Esophagus muscularis mucosa (tissue), 4 donors: Measurements from ENCODE around the gene FAM20A. TPM values are rescaled to one million over a fixed set of nuclear protein-coding genes. Genes with fewer than 3 reads are reported as not detected.

Experiments used
- DNase-seq: peaks from one replicate; pipeline ENCODE4 v3.0.0-alpha.2; 2017; ENCODE audit errors: extremely low spot score
- H3K27ac ChIP-seq, 4 donors: fragments of 200-600 bp; sonication (generic); replicated peaks in 1 of 4; 1 replicate in 3 of 4; 2 replicates in 1 of 4; pipeline ENCODE4 v1.5.1; 2016 to 2019; ENCODE audit warnings: mild to moderate bottlenecking in 1 of 4
- H3K27me3 ChIP-seq, 4 donors: fragments of 200-600 bp; sonication (generic); one replicate each; pipeline versions ENCODE4 v1.5.1 to v1.6.0; 2016 to 2019
- H3K36me3 ChIP-seq, 4 donors: fragments of 200-600 bp; sonication (generic); one replicate each; pipeline ENCODE4 v1.5.1; 2016 to 2019
- H3K4me1 ChIP-seq, 4 donors: fragments of 200-600 bp; sonication (generic); one replicate each; pipeline ENCODE4 v1.5.1; 2016 to 2019
- H3K4me3 ChIP-seq, 4 donors: fragments of 200-600 bp; sonication (generic); 1 replicate in 2 of 4; 2 replicates in 2 of 4; pipeline ENCODE4 v1.5.1; 2016 to 2019; ENCODE audit warnings: mild to moderate bottlenecking in 4 of 4, moderate library complexity in 1 of 4
- H3K9me3 ChIP-seq, 4 donors: fragments of 200-600 bp; sonication (generic); 1 replicate in 3 of 4; 2 replicates in 1 of 4; pipeline ENCODE4 v1.5.1; 2016 to 2019
- CTCF ChIP-seq, 3 experiments: fragments of 200-600 bp in 2 of 3; fragments of 450-650 bp in 1 of 3; sonication (generic) in 2 of 3; IDR thresholded peaks; one replicate each; pipeline ENCODE4 v1.5.1; 2017 to 2019; ENCODE audit warnings: antibody characterized with exemption in 3 of 3, mild to moderate bottlenecking in 2 of 3, moderate library complexity in 1 of 3
- EP300 ChIP-seq: sonication (generic); formaldehyde crosslinking; IDR thresholded peaks from one replicate; pipeline ENCODE4 v1.6.1; 2017; ENCODE audit warnings: antibody characterized with exemption
- POLR2A ChIP-seq: fragments of 450-650 bp; IDR thresholded peaks from one replicate; pipeline ENCODE4 v1.6.1; 2017; ENCODE audit warnings: antibody characterized with exemption, moderate library complexity, mild to moderate bottlenecking, low read depth
- POLR2AphosphoS5 ChIP-seq, 2 donors: sonication (generic); formaldehyde crosslinking; IDR thresholded peaks; one replicate each; pipeline ENCODE4 v1.6.1; 2017; ENCODE audit warnings: antibody characterized with exemption in 2 of 2
- WGBS: methylation state at CpG from one replicate; pipeline ENCODE4 v1.1.5; 2018; 5-methylcytosine and 5-hydroxymethylcytosine counted together
- intact Hi-C: fragments of 100-400 bp; cut with DNase I; formaldehyde crosslinking; loops from one replicate; pipeline ENCODE4 v1.15.1; 2023
- total RNA-seq, 4 donors: library from RNA; depleted of rRNA; stranded (reverse); fragments of >200 nt; gene quantifications; one replicate each; pipeline versions ENCODE4 v1.1.0 to v1.2.1, GENCODE V29; 2016

FAM20A gene
- total RNA-seq, 4 donors from 2014 or later = 1.7 to 21.2 (median 3.2) TPM

DNA sequence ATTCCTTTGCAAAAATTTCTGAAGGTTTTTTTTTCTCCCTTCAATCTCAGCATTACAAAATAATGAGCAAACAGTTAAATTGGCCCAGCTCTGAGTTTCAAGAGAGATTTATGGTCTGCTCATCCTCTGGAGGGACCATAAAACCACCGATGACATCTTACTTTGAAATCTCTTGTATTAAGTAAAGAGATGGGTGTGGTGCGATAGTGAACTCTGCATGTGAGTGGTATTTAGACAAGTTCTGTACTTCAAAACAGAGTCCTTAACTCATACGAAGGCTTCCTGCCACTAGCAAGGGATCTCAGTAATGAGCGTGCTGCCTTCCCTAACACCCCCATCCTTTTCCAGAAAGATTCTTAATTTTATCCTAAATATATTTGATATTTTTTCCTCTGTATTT, 2.1 kb downstream of the FAM20A start:
- Histone ChIP-seq H3K27ac (peak overlapping the region; percentile 67 to 76 (median 70)), H3K36me3 (no peaks in the 10 kb centered on the region), H3K9me3 (no peaks in the 10 kb centered on the region), H3K4me3 (peak overlapping the region; percentile 9 to 62 (median 59)), H3K4me1 (peaks cover 13 to 37% (median 24%) of the 10 kb centered on the region in 4 donors), H3K27me3 (peaks cover 5 to 43% (median 11%) of the 10 kb centered on the region in 4 donors)
- peak in 1 of 2 donors; percentile 67 for TF ChIP-seq POLR2AphosphoS5 (IDR thresholded peaks at IDR 0.05)
- TF ChIP-seq EP300 = no peak
- intact Hi-C loops = no loop called here
- peak; percentile 55 for DNase-seq
- WGBS = 62% methylated on average over 4 of the region's 4 CpGs

- no peaks in the 10 kb centered on the region for H3K36me3 ChIP-seq
- peaks cover 5 to 43% (median 11%) of the 10 kb centered on the region in 4 donors for H3K27me3 ChIP-seq
- DNase-seq = no peak
- peak overlapping the region in 2 of 4 donors; percentile 9 to 62 for H3K4me3 ChIP-seq
- peak overlapping the region in 1 of 4 donors; percentile 68 for H3K27ac ChIP-seq
- H3K9me3 ChIP-seq = no peaks in the 10 kb centered on the region
- no peak for TF ChIP-seq EP300
- TF ChIP-seq POLR2A = no peak
- no peak for TF ChIP-seq CTCF (IDR thresholded peaks at IDR 0.05)
- no peak for TF ChIP-seq POLR2AphosphoS5 (IDR thresholded peaks at IDR 0.05)
- 71% methylated on average over 4 of the region's 4 CpGs for WGBS
- peaks cover 13 to 38% (median 24%) of the 10 kb centered on the region in 4 donors for H3K4me1 ChIP-seq
- intact Hi-C loops = no loop called here
These were observed 2.6 kb downstream of the FAM20A start for GRCh38 chr17:68598545-68598961.

DNA sequence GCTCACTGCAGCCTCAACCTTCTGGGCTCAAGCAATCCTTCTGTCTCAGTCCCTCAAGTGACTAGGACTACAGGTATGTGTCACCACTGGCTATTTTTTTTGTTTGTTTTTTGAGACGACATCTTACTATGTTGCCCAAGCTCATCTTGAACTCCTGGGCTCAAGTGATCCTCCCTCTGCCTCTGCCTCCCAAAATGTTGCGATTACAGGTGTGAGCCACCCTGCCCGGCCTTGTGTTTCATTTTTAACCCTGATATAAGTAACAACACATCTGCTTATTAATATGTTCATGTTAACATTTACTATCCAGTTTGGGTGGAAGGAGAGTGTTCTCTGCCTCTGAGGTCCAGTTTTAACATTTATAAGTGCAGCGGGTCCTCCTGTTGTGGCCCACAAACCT, 3.1 kb downstream of the FAM20A start:
- no peak overlapping the region for H3K27ac ChIP-seq
- peaks cover 5 to 43% (median 11%) of the 10 kb centered on the region in 4 donors for H3K27me3 ChIP-seq
- DNase-seq = peak; percentile 42
- intact Hi-C loops = no loop called here
- no peak for TF ChIP-seq EP300
- no peak for TF ChIP-seq POLR2AphosphoS5 (IDR thresholded peaks at IDR 0.05)
- TF ChIP-seq CTCF (IDR thresholded peaks at IDR 0.05) = no peak
- no peak for TF ChIP-seq POLR2A
- H3K9me3 ChIP-seq = no peaks in the 10 kb centered on the region
- 92% methylated on average over 4 of the region's 4 CpGs for WGBS
- H3K4me3 ChIP-seq = no peak overlapping the region
- peaks cover 15 to 43% (median 25%) of the 10 kb centered on the region in 4 donors for H3K4me1 ChIP-seq
- no peaks in the 10 kb centered on the region for H3K36me3 ChIP-seq

DNA sequence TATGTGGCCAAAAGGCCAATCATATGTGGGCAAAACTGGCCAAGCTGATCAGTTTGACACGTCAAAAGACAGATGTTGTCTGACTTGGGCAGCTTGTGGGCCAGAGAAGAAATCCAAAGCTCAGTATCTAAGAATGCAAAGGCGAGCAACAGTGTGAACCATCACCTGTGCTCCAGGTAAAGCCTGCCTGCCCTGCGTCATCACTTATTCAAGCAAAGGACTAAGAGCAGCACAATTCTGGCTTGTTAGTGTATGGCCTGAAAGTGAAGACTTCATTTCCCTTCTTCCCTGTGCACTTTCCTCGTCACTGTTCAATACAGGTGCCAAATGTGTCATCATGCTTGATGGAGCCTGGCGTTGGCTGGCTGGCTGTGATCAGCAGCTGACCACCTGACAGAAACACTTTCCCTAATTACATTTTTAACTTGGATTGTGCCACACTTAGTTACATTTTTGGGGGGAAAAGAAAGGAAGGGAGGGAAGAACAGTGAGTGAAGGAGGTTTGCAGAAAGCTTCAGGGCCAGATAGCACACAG, 4.7 kb downstream of the FAM20A start:
- H3K4me1 ChIP-seq = peaks cover 23 to 42% (median 25%) of the 10 kb centered on the region in 4 donors
- H3K36me3 ChIP-seq = no peaks in the 10 kb centered on the region
- intact Hi-C loops = no loop called here
- 85% methylated on average over 5 of the region's 5 CpGs for WGBS
- peak; percentile 82 for DNase-seq
- H3K27ac ChIP-seq = no peak overlapping the region
- H3K27me3 ChIP-seq = peaks cover 5 to 41% (median 11%) of the 10 kb centered on the region in 4 donors
- H3K9me3 ChIP-seq = no peaks in the 10 kb centered on the region
- TF ChIP-seq CTCF (IDR thresholded peaks at IDR 0.05) (no peak), POLR2A (no peak), EP300 (no peak), POLR2AphosphoS5 (IDR thresholded peaks at IDR 0.05) (no peak)
- no peak overlapping the region for H3K4me3 ChIP-seq

GRCh38 chr17:68595986-68596385, 5.2 kb downstream of the FAM20A start:
- TF ChIP-seq POLR2AphosphoS5 (IDR thresholded peaks at IDR 0.05) (no peak), EP300 (no peak), CTCF (IDR thresholded peaks at IDR 0.05) (no peak), POLR2A (no peak)
- peaks cover 18 to 37% (median 22%) of the 10 kb centered on the region in 4 donors for H3K4me1 ChIP-seq
- intact Hi-C loops = no loop called here
- WGBS = 70% methylated on average over 2 of the region's 2 CpGs
- H3K27ac ChIP-seq = no peak overlapping the region
- H3K36me3 ChIP-seq = no peaks in the 10 kb centered on the region
- no peak overlapping the region for H3K4me3 ChIP-seq
- DNase-seq = no peak
- no peaks in the 10 kb centered on the region for H3K9me3 ChIP-seq
- peaks cover 5 to 38% (median 11%) of the 10 kb centered on the region in 4 donors for H3K27me3 ChIP-seq
